K562 (cell line): ENCODE data around the gene CCDC194. TPM values are rescaled to one million over a fixed set of nuclear protein-coding genes. Genes with fewer than 3 reads are reported as not detected.

Experiments used
- GTF2B ChIP-seq: IDR thresholded peaks from 2 replicates; pipeline ENCODE4 v1.6.1; 2011; ENCODE audit not compliant: insufficient read length; ENCODE audit errors: extremely low read depth
- KDM1A ChIP-seq, 2 experiments: fragments of 450-650 bp; IDR thresholded peaks; 2 replicates each; pipeline ENCODE4 v1.6.1; 2016; ENCODE audit warnings: mild to moderate bottlenecking in 2 of 2
- SFPQ ChIP-seq: fragments of 200-400 bp; formaldehyde crosslinking; IDR thresholded peaks from 2 replicates; pipeline ENCODE4 v1.6.1; 2017; ENCODE audit warnings: mild to moderate bottlenecking, low read depth, low read length, moderate library complexity
- THAP12 ChIP-seq: fragments of 250-450 bp; sonication (Bioruptor Pico); IDR thresholded peaks from 2 replicates; pipeline ENCODE4 v1.9.0; 2021; ENCODE audit warnings: mild to moderate bottlenecking, inconsistent platforms
- ZNF175 ChIP-seq: fragments of 200-800 bp; sonication (Bioruptor generic); IDR thresholded peaks from 2 replicates; pipeline ENCODE4 v1.6.1; 2016; ENCODE audit warnings: low read depth, mild to moderate bottlenecking, missing genetic modification characterization, missing compliant biosample characterization
- ZNF318 ChIP-seq, 2 experiments: fragments of 450-650 bp; IDR thresholded peaks; 2 replicates each; pipeline ENCODE4 v1.6.1; 2016; ENCODE audit warnings: mild to moderate bottlenecking in 2 of 2, borderline replicate concordance in 1 of 2, low read depth in 1 of 2, moderate library complexity in 1 of 2
- polyA plus RNA-seq, 8 experiments: library from polyadenylated mRNA; depleted of rRNA in 4 of 8; stranded (reverse) in 5 of 8; unstranded in 3 of 8; fragments of >200 nt; fragmentation: Nextera tagmentation in 2 of 8; fragmentation: Illumina TruSeq in 1 of 8; extraction: Ambion mirVana in 2 of 8; extraction: Trizol in 1 of 8; gene quantifications; 2 replicates each; pipeline versions ENCODE4 v1.2.1 to v1.2.3, GENCODE V29; 2011 to 2014; ENCODE audit warnings: inconsistent platforms in 1 of 8, missing spikeins in 1 of 8
- total RNA-seq, 7 experiments: library from RNA; depleted of rRNA in 6 of 7; stranded (reverse); fragments of >200 nt in 6 of 7; fragmentation: Illumina TruSeq in 2 of 7; extraction: Trizol in 2 of 7; gene quantifications; 2 replicates each; pipeline versions ENCODE4 v1.2.1 to v1.2.3, GENCODE V29; 2011 to 2021; ENCODE audit warnings: low replicate concordance in 1 of 7

Gene CCDC194
- total and polyA plus RNA-seq, 9 of the 15 experiments (the other 6 are each of a cell fraction or from before 2014, with no cell fraction given) = 0.13 to 1.3 (median 0.39) TPM; not detected in 3

- TF ChIP-seq THAP12 (CRISPR knock-in tag) (no peak), ZNF318 (IDR thresholded peaks at IDR 0.05; ENCODE audit: borderline replicate concordance in 1 of 2, low read depth in 1 of 2) (no peak), GTF2B (no peak), ZNF175 (CRISPR knock-in tag) (no peak), SFPQ (no peak), KDM1A (IDR thresholded peaks at IDR 0.05) (no peak)
Observed at GRCh38 chr19:17411801-17412200, 17.8 kb upstream of the CCDC194 start (continued).
